Fibroblast of skin of right biceps (primary cell): ENCODE results near the gene NPAS2.
A peak's percentile ranks its signal among the peaks of the same experiment; 100 is the strongest.

Experiments
- DNase-seq: peaks from one replicate; pipeline ENCODE4 v3.0.0-alpha.2; 2013

The NPAS2 gene

GRCh38 chr2:100997509-100998234, 177.7 kb downstream of the NPAS2 start:
- no peak for DNase-seq

GRCh38 chr2:100998235-100998573, 178.3 kb downstream of the NPAS2 start:
- no peak for DNase-seq

GRCh38 chr2:100999995-101000394, 180.1 kb downstream of the NPAS2 start:
- no peak for DNase-seq

- peak; percentile 98 for DNase-seq
Observed at GRCh38 chr2:101001691-101002561, 182.0 kb downstream of the NPAS2 start, which contains the start of gene RPL31. TSS of gene RPL31 (plus strand) at chr2:101002289. CDS start at chr2:101002702, 413 bp downstream.

- DNase-seq: peak; percentile 20
Observed at GRCh38 chr2:101002562-101003277, 182.8 kb downstream of the NPAS2 start.

- no peak for DNase-seq
Observed at GRCh38 chr2:101003278-101003775, 183.4 kb downstream of the NPAS2 start.

GRCh38 chr2:101004620-101005325, 184.8 kb downstream of the NPAS2 start:
- no peak for DNase-seq

- no peak for DNase-seq
Observed at GRCh38 chr2:101006065-101006715, 186.3 kb downstream of the NPAS2 start.

GRCh38 chr2:101007415-101008345, 187.7 kb downstream of the NPAS2 start:
- DNase-seq: no peak

- no peak for DNase-seq
Observed at GRCh38 chr2:101011152-101011551, 191.2 kb downstream of the NPAS2 start.

GRCh38 chr2:101012054-101012705, 192.2 kb downstream of the NPAS2 start:
- no peak for DNase-seq

GRCh38 chr2:101012706-101013181, 192.8 kb downstream of the NPAS2 start:
- DNase-seq: peak; percentile 46

GRCh38 chr2:101014264-101014857, 194.4 kb downstream of the NPAS2 start:
- DNase-seq: no peak

GRCh38 chr2:101017371-101017770, 197.4 kb downstream of the NPAS2 start:
- no peak for DNase-seq

GRCh38 chr2:101018934-101019333, 199.0 kb downstream of the NPAS2 start:
- no peak for DNase-seq

GRCh38 chr2:101022221-101022620, 202.3 kb downstream of the NPAS2 start:
- DNase-seq: no peak

- DNase-seq: no peak
Observed at GRCh38 chr2:101023327-101024107, 203.6 kb downstream of the NPAS2 start.

GRCh38 chr2:101025561-101025960, 205.6 kb downstream of the NPAS2 start:
- DNase-seq: no peak

- DNase-seq: no peak
Observed at GRCh38 chr2:101026253-101026701, 206.3 kb downstream of the NPAS2 start.
